Left colon (tissue), 2 donors: ENCODE results near the gene NRG3. TPM values are rescaled to one million over a fixed set of nuclear protein-coding genes. Genes with fewer than 3 reads are reported as not detected.

Source experiments
- ATAC-seq: fragments of 200-7000 bp; cut with Tn5 transposase; one replicate; pipeline ENCODE4 v1.9.1; 2020; ENCODE audit warnings: mild to moderate bottlenecking, moderate library complexity
- DNase-seq, 2 donors: peaks; one replicate each; pipeline ENCODE4 v3.0.0-alpha.2; 2020
- intact Hi-C, 2 donors: fragments of 100-400 bp; cut with DNase I in 1 of 2; cut with micrococcal nuclease in 1 of 2; formaldehyde crosslinking; loops; one replicate each; pipeline versions ENCODE4 v1.11.2 to v1.14.0; 2022; cut with DNase I, micrococcal nuclease
- total RNA-seq, 2 donors: library from RNA; stranded (reverse); fragmentation: NEBNext Ultra II Directional; extraction: Animal tissue kit (Norgen Biotek cat#: 25700); gene quantifications; one replicate each; pipeline ENCODE4 v1.2.1, GENCODE V29; 2021
- donor health status: DM: no; HTN: no; CAD: no.
- donor health status: DM: yes; HTN: yes; CAD: no.

NRG3 gene
- total RNA-seq, 2 donors from 2014 or later, result 0.11 to 0.18 TPM

DNA sequence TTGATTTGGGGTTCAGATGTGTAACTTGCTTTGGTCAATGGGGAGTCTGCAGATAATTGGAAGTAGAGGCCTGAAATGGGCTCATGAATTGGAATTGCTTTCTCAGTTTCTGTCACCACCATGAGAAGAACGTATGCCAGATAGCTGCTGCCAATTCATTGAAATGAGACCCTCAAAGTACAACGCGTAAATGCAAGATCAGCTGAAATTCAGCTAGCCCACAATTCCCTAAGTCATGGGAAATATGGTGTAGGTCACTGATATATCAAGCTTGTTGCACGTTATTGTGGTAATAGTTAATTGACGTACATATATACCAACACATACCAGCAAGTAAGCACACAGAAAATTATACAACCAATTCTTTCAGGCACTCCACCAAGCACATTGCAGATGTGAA is 520.0 kb downstream of the NRG3 start:
- intact Hi-C loops, result no loop called here
- no peak for DNase-seq
- no peak for ATAC-seq

- DNase-seq (no peak), ATAC-seq (no peak)
- intact Hi-C loops, result no loop called here
These were observed 521.9 kb downstream of the NRG3 start for GRCh38 chr10:82396886-82397285.

- DNase-seq (no peak), ATAC-seq (no peak)
- intact Hi-C loops, result no loop called here
These were observed 522.9 kb downstream of the NRG3 start for GRCh38 chr10:82397854-82398253.

- intact Hi-C loops, result no loop called here
- DNase-seq (no peak), ATAC-seq (no peak)
These were observed 524.9 kb downstream of the NRG3 start for GRCh38 chr10:82399850-82400249.

GRCh38 chr10:82400841-82401240 is 525.8 kb downstream of the NRG3 start:
- intact Hi-C loops, result no loop called here
- DNase-seq (no peak), ATAC-seq (no peak)

DNA sequence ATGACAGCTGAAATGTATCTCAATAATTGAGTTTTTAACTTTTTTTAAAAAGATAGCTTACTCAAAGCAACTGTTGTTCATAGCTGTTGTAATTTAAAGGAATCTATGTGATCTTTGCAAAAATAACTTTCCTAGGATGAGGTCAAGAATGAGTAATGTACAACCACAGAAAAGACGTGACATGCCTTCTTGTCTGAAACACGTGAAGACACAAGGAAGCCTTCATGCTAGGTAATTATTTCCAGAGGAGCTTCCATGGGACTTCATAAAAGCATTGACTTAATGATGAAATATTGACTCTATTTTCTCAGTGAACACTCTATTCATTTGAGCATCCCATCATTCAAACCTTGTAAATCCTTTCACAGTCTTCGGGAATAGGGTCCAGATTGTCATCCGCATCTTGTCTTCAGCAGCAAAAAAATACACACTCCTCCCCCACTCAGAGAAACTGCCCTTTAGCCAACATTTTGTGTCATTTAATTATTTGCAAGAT is 528.0 kb downstream of the NRG3 start:
- intact Hi-C loops, result no loop called here
- ATAC-seq, result no peak
- DNase-seq, result no peak

DNA sequence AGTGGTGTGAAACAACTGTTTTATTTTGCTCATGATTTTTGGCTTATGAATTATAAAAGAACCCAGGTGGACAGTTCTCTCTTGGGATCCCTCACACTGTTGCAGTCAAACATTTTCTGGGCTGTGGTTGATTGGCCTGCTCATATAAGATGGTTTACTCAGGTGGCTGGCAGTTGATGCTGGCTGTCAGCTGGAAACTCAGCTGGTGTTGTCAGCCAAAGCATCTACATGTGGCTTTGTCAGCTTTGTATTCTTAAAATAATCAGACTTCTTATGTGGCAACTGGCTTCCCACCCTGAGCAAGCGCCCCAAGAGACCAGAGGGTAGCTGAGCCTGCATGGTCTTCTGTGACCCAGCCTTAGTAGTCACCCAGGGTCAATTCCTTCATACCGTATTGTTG is 534.7 kb downstream of the NRG3 start:
- ATAC-seq, result no peak
- no peak for DNase-seq
- intact Hi-C loops, result no loop called here

DNA sequence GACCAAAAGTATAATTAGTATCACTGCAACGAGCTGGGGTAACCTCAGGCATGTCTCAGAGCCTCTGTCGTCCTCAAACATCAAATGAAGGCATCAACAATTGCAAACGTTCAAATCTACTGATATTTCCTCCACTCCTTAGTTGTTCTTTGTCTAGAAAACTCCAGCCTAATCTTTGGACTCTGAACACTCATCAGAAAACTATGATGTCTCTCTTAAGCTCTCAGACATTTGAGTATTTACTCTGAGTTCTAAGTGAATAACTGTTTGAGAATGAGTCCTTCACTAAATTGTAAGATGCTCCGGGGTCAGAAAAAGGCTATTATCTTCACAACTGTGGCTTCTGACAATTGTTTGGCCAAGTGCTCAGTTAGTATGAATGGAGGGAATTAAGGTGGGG is 536.4 kb downstream of the NRG3 start:
- DNase-seq (no peak), ATAC-seq (no peak)
- intact Hi-C loops, result no loop called here

DNA sequence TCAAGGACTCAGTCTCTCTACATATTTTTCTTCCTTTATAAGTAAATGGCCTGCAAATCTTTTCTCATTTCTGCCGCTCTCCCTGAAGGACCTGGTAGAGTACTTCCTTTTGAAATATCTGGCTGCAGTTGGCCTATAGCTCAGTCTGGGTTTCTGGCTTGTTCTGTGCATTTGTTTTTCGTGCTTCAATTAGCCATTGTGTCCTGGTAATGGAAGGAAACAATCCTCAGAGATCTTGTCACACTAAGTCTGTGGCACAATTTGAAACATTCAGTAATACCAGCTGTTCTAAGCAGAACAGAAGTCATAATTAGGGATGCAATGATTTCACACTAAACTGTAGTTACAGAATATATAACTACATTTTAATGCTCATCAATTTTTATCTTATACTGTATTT is 545.0 kb downstream of the NRG3 start:
- intact Hi-C loops, result no loop called here
- ATAC-seq, result no peak
- no peak for DNase-seq

DNA sequence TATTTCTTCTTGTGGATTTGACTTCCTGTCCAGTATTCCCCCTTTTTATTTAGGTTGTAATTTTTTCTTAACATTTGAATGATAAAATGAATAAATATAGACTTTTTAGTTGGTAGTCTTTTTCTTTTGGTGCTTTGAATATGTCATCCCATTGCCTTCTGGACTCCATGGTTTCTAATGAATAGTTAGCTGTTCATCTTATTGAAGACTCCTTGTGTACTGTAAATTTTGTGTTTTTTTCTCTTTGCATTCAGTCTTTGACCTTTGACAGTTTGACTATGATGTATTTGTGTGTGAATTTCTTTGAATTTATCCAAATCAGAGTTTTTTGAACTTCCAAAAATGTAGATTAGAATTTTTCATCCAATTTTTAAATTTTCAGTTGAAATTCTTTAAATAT is 554.3 kb downstream of the NRG3 start:
- intact Hi-C loops, result no loop called here
- DNase-seq, result no peak
- no peak for ATAC-seq

- no peak for ATAC-seq
- intact Hi-C loops, result no loop called here
- DNase-seq, result no peak
These were observed 563.3 kb downstream of the NRG3 start for GRCh38 chr10:82438277-82438676.

DNA sequence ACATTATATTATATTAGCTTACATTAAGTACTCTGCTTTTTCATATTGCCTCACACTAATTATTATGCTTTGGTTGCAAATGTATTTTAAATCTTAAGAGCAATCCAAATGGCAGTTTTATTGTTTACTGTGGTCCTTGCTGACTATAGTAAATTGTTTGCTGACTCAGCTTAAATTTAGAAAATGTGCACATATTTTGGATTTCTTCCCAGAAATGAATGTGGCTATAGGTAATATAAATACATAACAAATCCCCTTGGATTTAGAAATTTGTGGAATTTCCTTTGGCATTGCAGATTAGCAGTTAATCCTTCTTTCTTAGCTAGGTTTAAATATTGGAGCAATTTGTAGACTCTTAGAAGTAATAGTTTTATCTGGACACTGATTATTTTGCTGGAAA is 565.8 kb downstream of the NRG3 start:
- no peak for DNase-seq
- intact Hi-C loops, result no loop called here

DNA sequence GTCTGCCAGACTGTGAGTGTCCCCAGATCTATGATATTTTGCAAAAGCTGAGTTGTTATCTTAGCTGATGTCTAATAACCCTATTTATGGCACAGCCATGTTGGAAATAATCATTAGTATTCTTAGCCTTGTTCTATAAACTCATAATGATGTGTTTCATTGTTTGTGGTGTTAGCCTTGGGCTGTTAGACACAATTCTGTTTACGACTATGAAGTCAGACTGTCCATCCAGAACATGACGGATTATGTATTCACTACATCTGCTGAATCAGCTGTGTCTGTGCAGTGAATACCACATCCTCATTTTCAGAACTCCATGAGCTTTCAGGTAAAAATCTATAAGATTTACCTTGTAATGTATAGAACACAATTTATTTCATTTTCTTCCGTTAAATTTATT is 577.1 kb downstream of the NRG3 start:
- ATAC-seq, result no peak
- no peak for DNase-seq
- intact Hi-C loops, result no loop called here

More for the DNA sequence above, 565.8 kb downstream of the NRG3 start:
- ATAC-seq, result no peak

GRCh38 chr10:82452676-82453075 is 577.7 kb downstream of the NRG3 start:
- ATAC-seq (no peak), DNase-seq (no peak)
- intact Hi-C loops, result no loop called here

DNA sequence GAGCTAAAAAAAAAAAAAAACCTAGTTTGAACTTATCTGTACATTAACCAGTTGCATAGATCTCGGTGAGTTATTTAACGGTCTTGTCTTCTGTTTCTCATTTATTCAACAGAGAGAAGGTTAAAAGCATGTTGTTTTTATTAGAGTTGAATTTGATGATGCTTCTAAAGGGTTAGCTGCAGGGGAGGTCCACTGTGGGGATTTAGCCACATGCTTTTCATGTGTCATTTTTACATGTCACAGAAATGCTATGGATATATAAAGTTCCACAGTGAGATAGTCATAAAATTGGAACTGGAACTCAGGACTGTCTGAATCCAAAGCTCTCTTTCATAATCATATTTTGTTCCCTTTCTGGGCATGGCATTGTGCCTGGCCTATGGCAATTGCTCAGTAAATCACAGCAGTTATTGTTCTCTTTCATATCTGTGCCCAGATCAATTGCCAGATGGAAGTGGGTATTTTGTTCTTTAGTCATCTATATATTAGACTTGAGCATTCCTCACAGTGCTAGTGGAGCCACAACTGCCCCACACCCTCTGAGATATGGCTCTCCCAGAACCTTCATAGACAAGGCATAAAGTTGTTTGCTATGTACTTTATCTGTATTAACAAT is 578.8 kb downstream of the NRG3 start:
- ATAC-seq (no peak), DNase-seq (no peak)
- intact Hi-C loops, result no loop called here

GRCh38 chr10:82462910-82463551 is 588.0 kb downstream of the NRG3 start:
- intact Hi-C loops, result no loop called here
- DNase-seq (no peak), ATAC-seq (no peak)

DNA sequence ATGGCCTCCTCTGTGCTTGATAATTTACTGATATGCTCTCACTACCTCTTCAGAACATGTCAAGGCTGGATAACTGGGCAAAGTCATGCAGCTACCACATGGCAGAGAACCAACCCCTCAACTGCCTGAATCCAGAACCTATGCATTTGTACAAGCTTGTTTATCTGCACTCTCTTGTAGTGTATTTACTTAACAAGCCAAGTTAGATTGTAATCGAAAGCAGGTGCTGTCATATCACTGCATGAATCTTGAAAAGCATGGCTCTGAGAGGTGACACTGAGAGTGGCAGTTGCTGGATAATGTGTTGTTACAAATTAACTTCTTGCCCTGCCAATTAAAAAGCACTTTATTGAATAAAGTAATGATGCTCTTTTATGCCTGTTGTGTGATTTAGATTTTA is 588.6 kb downstream of the NRG3 start:
- DNase-seq, result no peak
- intact Hi-C loops, result no loop called here
- ATAC-seq, result no peak

GRCh38 chr10:82464191-82464818 is 589.3 kb downstream of the NRG3 start:
- ATAC-seq (no peak), DNase-seq (no peak)
- intact Hi-C loops, result no loop called here

GRCh38 chr10:82464966-82465365 is 590.0 kb downstream of the NRG3 start:
- ATAC-seq (no peak), DNase-seq (no peak)
- intact Hi-C loops, result no loop called here

GRCh38 chr10:82468453-82468852 is 593.5 kb downstream of the NRG3 start:
- DNase-seq, result no peak
- ATAC-seq, result no peak
- intact Hi-C loops, result no loop called here
